Esophagus muscularis mucosa (tissue), 4 donors: ENCODE data around the gene ZIC2. TPM values are rescaled to one million over a fixed set of nuclear protein-coding genes. Genes with fewer than 3 reads are reported as not detected.

Source experiments
- DNase-seq: peaks from one replicate; pipeline ENCODE4 v3.0.0-alpha.2; 2017; ENCODE audit errors: extremely low spot score
- H3K27ac ChIP-seq, 4 donors: fragments of 200-600 bp; sonication (generic); replicated peaks in 1 of 4; 1 replicate in 3 of 4; 2 replicates in 1 of 4; pipeline ENCODE4 v1.5.1; 2016 to 2019; ENCODE audit warnings: mild to moderate bottlenecking in 1 of 4
- H3K27me3 ChIP-seq, 4 donors: fragments of 200-600 bp; sonication (generic); one replicate each; pipeline versions ENCODE4 v1.5.1 to v1.6.0; 2016 to 2019
- H3K36me3 ChIP-seq, 4 donors: fragments of 200-600 bp; sonication (generic); one replicate each; pipeline ENCODE4 v1.5.1; 2016 to 2019
- H3K4me1 ChIP-seq, 4 donors: fragments of 200-600 bp; sonication (generic); one replicate each; pipeline ENCODE4 v1.5.1; 2016 to 2019
- H3K4me3 ChIP-seq, 4 donors: fragments of 200-600 bp; sonication (generic); 1 replicate in 2 of 4; 2 replicates in 2 of 4; pipeline ENCODE4 v1.5.1; 2016 to 2019; ENCODE audit warnings: mild to moderate bottlenecking in 4 of 4, moderate library complexity in 1 of 4
- H3K9me3 ChIP-seq, 4 donors: fragments of 200-600 bp; sonication (generic); 1 replicate in 3 of 4; 2 replicates in 1 of 4; pipeline ENCODE4 v1.5.1; 2016 to 2019
- CTCF ChIP-seq, 3 experiments: fragments of 200-600 bp in 2 of 3; fragments of 450-650 bp in 1 of 3; sonication (generic) in 2 of 3; IDR thresholded peaks; one replicate each; pipeline ENCODE4 v1.5.1; 2017 to 2019; ENCODE audit warnings: antibody characterized with exemption in 3 of 3, mild to moderate bottlenecking in 2 of 3, moderate library complexity in 1 of 3
- EP300 ChIP-seq: sonication (generic); formaldehyde crosslinking; IDR thresholded peaks from one replicate; pipeline ENCODE4 v1.6.1; 2017; ENCODE audit warnings: antibody characterized with exemption
- POLR2A ChIP-seq: fragments of 450-650 bp; IDR thresholded peaks from one replicate; pipeline ENCODE4 v1.6.1; 2017; ENCODE audit warnings: antibody characterized with exemption, moderate library complexity, mild to moderate bottlenecking, low read depth
- POLR2AphosphoS5 ChIP-seq, 2 donors: sonication (generic); formaldehyde crosslinking; IDR thresholded peaks; one replicate each; pipeline ENCODE4 v1.6.1; 2017; ENCODE audit warnings: antibody characterized with exemption in 2 of 2
- WGBS: methylation state at CpG from one replicate; pipeline ENCODE4 v1.1.5; 2018; 5-methylcytosine and 5-hydroxymethylcytosine counted together
- intact Hi-C: fragments of 100-400 bp; cut with DNase I; formaldehyde crosslinking; loops from one replicate; pipeline ENCODE4 v1.15.1; 2023
- total RNA-seq, 4 donors: library from RNA; depleted of rRNA; stranded (reverse); fragments of >200 nt; gene quantifications; one replicate each; pipeline versions ENCODE4 v1.1.0 to v1.2.1, GENCODE V29; 2016

Gene ZIC2
- total RNA-seq, 4 donors from 2014 or later = not detected

- H3K4me1 ChIP-seq = peaks cover 33 to 53% (median 48%) of the 10 kb centered on the region in 4 donors
- H3K9me3 ChIP-seq = no peaks in the 10 kb centered on the region
- H3K27me3 ChIP-seq = peaks cover 23 to 100% (median 91%) of the 10 kb centered on the region in 4 donors
- no peak overlapping the region for H3K27ac ChIP-seq
- no peaks in the 10 kb centered on the region for H3K36me3 ChIP-seq
- intact Hi-C loops = loop anchor here (10.0 kb wide), 1 partner anchor 323 kb away; no protein-coding TSS in a partner anchor
- TF ChIP-seq EP300 (no peak), POLR2A (no peak), CTCF (IDR thresholded peaks at IDR 0.05) (no peak), POLR2AphosphoS5 (IDR thresholded peaks at IDR 0.05) (no peak)
- DNase-seq = no peak
- H3K4me3 ChIP-seq = no peak overlapping the region
- 20% methylated on average over 52 of the region's 52 CpGs for WGBS
Observed at GRCh38 chr13:99977912-99978798, 3.4 kb upstream of the ZIC2 start.

- intact Hi-C loops = loop anchor here (10.0 kb wide), 1 partner anchor 324 kb away; no protein-coding TSS in a partner anchor
- Histone ChIP-seq H3K27ac (no peak overlapping the region), H3K4me1 (peaks cover 33 to 56% (median 50%) of the 10 kb centered on the region in 4 donors), H3K27me3 (peaks cover 30 to 100% (median 91%) of the 10 kb centered on the region in 4 donors), H3K36me3 (no peaks in the 10 kb centered on the region), H3K4me3 (peak overlapping the region in 2 of 4 donors; percentile 50 to 53), H3K9me3 (no peaks in the 10 kb centered on the region)
- DNase-seq = no peak
- TF ChIP-seq POLR2A (no peak), CTCF (IDR thresholded peaks at IDR 0.05) (no peak), POLR2AphosphoS5 (IDR thresholded peaks at IDR 0.05) (no peak), EP300 (no peak)
- WGBS = 4% methylated on average over 17 of the region's 18 CpGs
Observed at GRCh38 chr13:99978799-99979452, 2.7 kb upstream of the ZIC2 start.

- Histone ChIP-seq H3K9me3 (no peaks in the 10 kb centered on the region), H3K36me3 (no peaks in the 10 kb centered on the region), H3K4me3 (peak overlapping the region; percentile 50 to 63 (median 52)), H3K27me3 (peaks cover 31 to 100% (median 91%) of the 10 kb centered on the region in 4 donors), H3K27ac (no peak overlapping the region), H3K4me1 (peaks cover 33 to 58% (median 52%) of the 10 kb centered on the region in 4 donors)
- intact Hi-C loops = loop anchor here (10.0 kb wide), 2 partner anchors 105 to 325 kb away; partner anchors contain the start of gene PCCA
- DNase-seq = no peak
- no peak for TF ChIP-seq POLR2A
- TF ChIP-seq EP300 = no peak
- 2% methylated on average over 42 of the region's 59 CpGs for WGBS
Observed at GRCh38 chr13:99979453-99980200, 2.0 kb upstream of the ZIC2 start.

GRCh38 chr13:99980201-99980823 is 1.3 kb upstream of the ZIC2 start:
- peaks cover 33 to 64% (median 58%) of the 10 kb centered on the region in 4 donors for H3K4me1 ChIP-seq
- TF ChIP-seq POLR2AphosphoS5 (IDR thresholded peaks at IDR 0.05) (no peak), CTCF (IDR thresholded peaks at IDR 0.05) (no peak), EP300 (no peak), POLR2A (no peak)
- no peaks in the 10 kb centered on the region for H3K9me3 ChIP-seq
- H3K27me3 ChIP-seq = peaks cover 36 to 100% (median 90%) of the 10 kb centered on the region in 4 donors
- peak overlapping the region; percentile 50 to 63 (median 52) for H3K4me3 ChIP-seq
- no peak overlapping the region for H3K27ac ChIP-seq
- DNase-seq = no peak
- H3K36me3 ChIP-seq = no peaks in the 10 kb centered on the region
- 3% methylated on average over 16 of the region's 76 CpGs for WGBS
- intact Hi-C loops = loop anchor here (10.0 kb wide), 1 partner anchor 104 kb away; the partner anchor contains the start of gene PCCA
